BJ (cell line): ENCODE results near the gene PATJ. TPM values are rescaled to one million over a fixed set of nuclear protein-coding genes. Genes with fewer than 3 reads are reported as not detected.

ENCODE experiments used
- CTCF ChIA-PET: fragments of 350-600 bp; formaldehyde crosslinking; extraction: SDS; loops from one replicate; lab custom pipeline; 2021; ENCODE audit warnings: antibody characterized with exemption, inconsistent platforms; lab: Yijun Ruan, JAX
- POLR2A ChIA-PET: fragments of 300-600 bp; sonication (Branson Sonifier 250); formaldehyde crosslinking; extraction: SDS; loops from one replicate; lab custom pipeline; 2021; ENCODE audit warnings: antibody characterized with exemption; lab: Charles Lee
- DNase-seq: peaks from one replicate; pipeline ENCODE4 v3.0.0-alpha.2; 2011; ENCODE audit warnings: low read depth
- H3K27me3 ChIP-seq: 2 replicates; pipeline ENCODE4 v1.6.0; 2011; ENCODE audit warnings: low read length; ENCODE audit not compliant: control insufficient read depth, insufficient read depth
- H3K36me3 ChIP-seq: 2 replicates; pipeline ENCODE4 v1.5.1; 2011; ENCODE audit warnings: low read length; ENCODE audit not compliant: control insufficient read depth, insufficient read depth
- H3K4me3 ChIP-seq: 2 replicates; pipeline ENCODE4 v1.5.1; 2011; ENCODE audit warnings: low read depth, mild to moderate bottlenecking, control low read depth, low read length
- polyA plus RNA-seq: library from polyadenylated mRNA; depleted of rRNA; stranded (reverse); fragments of >200 nt; gene quantifications from 2 replicates; pipeline ENCODE4 v1.2.3, GENCODE V29; 2011
- TF ChIP-seq, protein P1 (sequence below): IDR thresholded peaks from 2 replicates; pipeline ENCODE4 v1.5.1; 2011; ENCODE audit warnings: low read depth, mild to moderate bottlenecking, control low read depth, inconsistent platforms, low read length, moderate library complexity; ENCODE audit not compliant: insufficient read depth

The PATJ gene
- polyA plus RNA-seq, 1 experiment, result 3.0 TPM

DNA sequence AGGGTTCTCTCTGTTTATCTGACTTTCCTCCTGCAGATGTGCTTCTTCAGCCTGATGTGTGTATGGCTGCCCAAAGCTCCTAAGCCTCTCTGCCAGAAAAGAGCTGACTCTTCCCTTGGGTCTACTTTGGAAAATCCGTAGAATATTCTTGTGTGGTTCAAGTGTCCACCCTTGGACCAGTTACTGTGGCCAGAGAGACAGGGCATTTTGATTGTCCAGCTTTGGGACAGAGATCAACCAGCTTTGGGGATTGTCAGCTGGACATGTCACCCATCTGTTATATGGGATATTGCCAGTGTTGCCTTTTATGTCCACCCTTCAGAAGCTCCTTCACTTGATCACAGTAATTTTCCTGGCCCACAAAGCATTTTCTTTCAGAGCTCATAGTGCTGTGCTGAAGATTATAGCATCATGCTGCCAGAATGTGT lies 326.1 kb downstream of the PATJ start:
- POLR2A ChIA-PET, result no interaction called here
- Histone ChIP-seq H3K27me3 (no peaks in the 10 kb centered on the region), H3K4me3 (no peak overlapping the region), H3K36me3 (no peaks in the 10 kb centered on the region)
- TF ChIP-seq, protein P1, sequence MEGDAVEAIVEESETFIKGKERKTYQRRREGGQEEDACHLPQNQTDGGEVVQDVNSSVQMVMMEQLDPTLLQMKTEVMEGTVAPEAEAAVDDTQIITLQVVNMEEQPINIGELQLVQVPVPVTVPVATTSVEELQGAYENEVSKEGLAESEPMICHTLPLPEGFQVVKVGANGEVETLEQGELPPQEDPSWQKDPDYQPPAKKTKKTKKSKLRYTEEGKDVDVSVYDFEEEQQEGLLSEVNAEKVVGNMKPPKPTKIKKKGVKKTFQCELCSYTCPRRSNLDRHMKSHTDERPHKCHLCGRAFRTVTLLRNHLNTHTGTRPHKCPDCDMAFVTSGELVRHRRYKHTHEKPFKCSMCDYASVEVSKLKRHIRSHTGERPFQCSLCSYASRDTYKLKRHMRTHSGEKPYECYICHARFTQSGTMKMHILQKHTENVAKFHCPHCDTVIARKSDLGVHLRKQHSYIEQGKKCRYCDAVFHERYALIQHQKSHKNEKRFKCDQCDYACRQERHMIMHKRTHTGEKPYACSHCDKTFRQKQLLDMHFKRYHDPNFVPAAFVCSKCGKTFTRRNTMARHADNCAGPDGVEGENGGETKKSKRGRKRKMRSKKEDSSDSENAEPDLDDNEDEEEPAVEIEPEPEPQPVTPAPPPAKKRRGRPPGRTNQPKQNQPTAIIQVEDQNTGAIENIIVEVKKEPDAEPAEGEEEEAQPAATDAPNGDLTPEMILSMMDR, result no peak
- CTCF ChIA-PET, result interaction anchor here (1.0 to 2.5 kb wide), 3 partner anchors 10 to 14 kb away, joined by 3 to 9 read pairs (median 3); no protein-coding TSS in a partner anchor
- no peak for DNase-seq

DNA sequence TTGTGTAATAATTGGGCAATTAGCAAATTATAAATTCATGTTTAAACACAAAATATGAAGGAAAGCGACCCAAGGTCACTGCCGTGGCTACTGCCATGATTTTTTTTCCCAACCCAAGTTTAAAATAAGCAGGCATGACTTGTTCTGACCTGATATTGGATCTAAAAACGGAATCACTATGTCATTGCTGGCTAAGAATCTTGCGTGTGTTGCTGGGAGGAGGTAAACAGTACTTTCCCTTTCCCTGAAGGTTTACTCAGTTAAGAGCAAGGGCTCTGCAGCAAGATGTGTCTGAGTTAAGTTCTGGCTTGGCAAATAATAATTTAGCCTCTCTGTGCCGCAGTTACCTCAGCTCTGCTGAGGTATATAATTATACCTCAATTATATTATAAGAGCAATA lies 326.7 kb downstream of the PATJ start:
- TF ChIP-seq, protein P1, result no peak
- Histone ChIP-seq H3K27me3 (no peaks in the 10 kb centered on the region), H3K4me3 (no peak overlapping the region), H3K36me3 (no peaks in the 10 kb centered on the region)
- CTCF ChIA-PET, result interaction anchor here (1.0 to 2.5 kb wide), 3 partner anchors 10 to 13 kb away, joined by 3 to 9 read pairs (median 3); no protein-coding TSS in a partner anchor
- no peak for DNase-seq
- POLR2A ChIA-PET, result no interaction called here

DNA sequence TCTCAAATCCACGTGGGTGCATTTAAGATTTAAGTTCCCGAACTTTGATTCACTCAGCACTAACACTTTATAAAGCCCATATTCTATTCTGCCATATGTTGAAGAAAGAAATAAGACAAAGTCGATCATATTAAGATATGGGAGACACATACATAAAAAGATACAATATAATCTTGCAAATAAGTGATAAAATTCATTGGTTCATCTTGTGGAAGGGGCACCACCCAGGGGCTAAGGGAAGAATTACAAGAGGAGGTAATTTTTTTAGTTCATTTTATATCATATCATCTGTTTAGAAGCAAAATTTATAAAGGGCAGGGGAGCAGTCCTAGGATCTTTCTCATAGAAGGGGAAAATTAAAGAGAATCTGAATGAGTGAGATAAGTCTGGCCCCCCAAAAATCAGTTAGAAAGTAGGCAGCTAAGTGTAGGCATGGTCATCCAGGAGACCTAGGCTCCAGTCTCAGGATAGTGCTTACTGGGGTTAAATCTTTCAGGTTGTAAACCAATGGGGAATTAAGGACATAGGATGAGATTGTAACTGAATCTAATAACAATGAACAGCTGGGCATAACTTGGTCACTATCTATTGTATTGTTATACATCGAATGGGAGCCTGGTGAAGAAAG lies 328.2 kb downstream of the PATJ start:
- POLR2A ChIA-PET, result no interaction called here
- Histone ChIP-seq H3K27me3 (no peaks in the 10 kb centered on the region), H3K4me3 (no peak overlapping the region), H3K36me3 (no peaks in the 10 kb centered on the region)
- TF ChIP-seq, protein P1, result peak; percentile 59
- DNase-seq, result no peak
- CTCF ChIA-PET, result interaction anchor here (0.5 to 1.4 kb wide), 2 partner anchors 12 to 74 kb away, joined by 3 to 6 read pairs; no protein-coding TSS in a partner anchor

DNA sequence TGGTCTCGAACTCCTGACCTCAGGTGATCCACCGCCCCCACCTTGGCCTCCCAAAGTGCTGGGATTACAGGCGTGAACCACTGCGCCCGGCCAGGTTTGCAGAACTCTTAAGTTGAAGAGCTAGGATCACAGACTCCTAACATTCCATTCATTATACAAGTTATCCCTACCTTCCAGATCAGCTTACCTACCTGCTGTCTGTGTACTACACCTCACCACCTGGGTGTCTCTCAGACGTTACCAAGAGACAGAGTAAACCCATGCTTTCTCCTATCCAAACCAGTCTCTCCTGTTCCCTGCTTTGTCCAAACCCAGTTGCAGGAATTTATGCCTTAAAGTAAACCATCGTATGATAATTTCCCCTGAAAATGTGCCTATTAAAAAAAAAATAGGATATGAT lies 329.4 kb downstream of the PATJ start:
- DNase-seq, result no peak
- POLR2A ChIA-PET, result no interaction called here
- Histone ChIP-seq H3K4me3 (no peak overlapping the region), H3K36me3 (no peaks in the 10 kb centered on the region), H3K27me3 (no peaks in the 10 kb centered on the region)
- CTCF ChIA-PET, result interaction anchor here (0.7 to 1.4 kb wide), 3 partner anchors 11 to 176 kb away, joined by 4 to 6 read pairs (median 4); no protein-coding TSS in a partner anchor
- TF ChIP-seq, protein P1, result no peak

DNA sequence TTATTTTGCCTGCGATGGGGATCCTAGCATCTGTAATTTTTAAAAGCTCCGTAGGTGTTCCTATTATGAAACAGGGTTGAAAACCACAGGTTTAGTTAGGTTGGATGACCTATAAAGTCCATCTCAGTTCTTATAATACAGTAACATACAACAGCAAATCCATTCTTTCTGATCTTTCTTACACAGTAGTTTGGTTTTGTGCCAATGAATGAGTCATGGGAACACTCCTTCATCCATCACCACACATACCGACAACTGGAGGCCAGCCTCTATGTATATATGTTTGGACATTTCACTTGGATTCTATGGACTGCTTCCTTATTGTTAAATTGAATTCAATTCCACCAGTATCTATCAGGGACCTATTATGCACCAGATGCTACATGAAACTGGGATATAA lies 334.0 kb downstream of the PATJ start:
- Histone ChIP-seq H3K27me3 (no peaks in the 10 kb centered on the region), H3K36me3 (no peaks in the 10 kb centered on the region), H3K4me3 (no peak overlapping the region)
- POLR2A ChIA-PET, result no interaction called here
- TF ChIP-seq, protein P1, result no peak
- no peak for DNase-seq
- CTCF ChIA-PET, result interaction anchor here (1.0 kb wide), 1 partner anchor 54 kb away, joined by 3 read pairs; no protein-coding TSS in a partner anchor
